ENCODE results near the gene C16orf92. TPM values are rescaled to one million over a fixed set of nuclear protein-coding genes. Genes with fewer than 3 reads are reported as not detected.

C16orf92 gene
- total and polyA plus RNA-seq, 2 of the 13 experiments (the other 11 are each of a cell fraction or from before 2014, with no cell fraction given): not detected

DNA sequence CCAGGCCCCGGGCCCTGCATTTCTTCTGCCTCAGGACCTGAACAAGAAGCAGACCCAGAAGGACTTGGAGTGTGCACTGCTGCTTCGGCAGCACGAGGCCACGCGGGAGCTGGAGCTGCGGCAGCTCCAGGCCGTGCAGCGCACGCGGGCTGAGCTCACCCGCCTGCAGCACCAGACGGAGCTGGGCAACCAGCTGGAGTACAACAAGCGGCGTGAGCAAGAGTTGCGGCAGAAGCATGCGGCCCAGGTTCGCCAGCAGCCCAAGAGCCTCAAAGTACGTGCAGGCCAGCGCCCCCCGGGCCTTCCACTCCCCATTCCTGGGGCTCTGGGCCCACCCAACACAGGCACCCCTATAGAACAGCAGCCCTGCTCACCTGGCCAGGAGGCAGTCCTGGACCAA, 36.8 kb upstream of the C16orf92 start:
- intact Hi-C loops (cut with micrococcal nuclease; ENCODE audit: unreplicated experiment) (no loop called here), in situ Hi-C loops (cut with HindIII; ENCODE audit: extremely low pct_ligation_motif_present, low pct_unique_long_range_greater_than_20kb) (no loop called here)
- H2AFZ ChIP-seq (ENCODE audit: low read length): no peak overlapping the region
- H4K20me1 ChIP-seq (ENCODE audit: insufficient read depth, low read length): no peaks in the 10 kb centered on the region
- H3K36me3 ChIP-seq (replicated peaks in 1 of 2; ENCODE audit: control insufficient read depth in 1 of 2, insufficient read depth in 2 of 2, low read length in 2 of 2): peaks cover 57 to 98% of the 10 kb centered on the region in 2 experiments
- no peak for ATAC-seq
- DNase-seq (ENCODE audit: low spot score): no peak
- H3K9ac ChIP-seq (ENCODE audit: insufficient read depth, low read depth, low read length): no peak overlapping the region
- FAIRE-seq: no peak
- H3K27ac ChIP-seq (ENCODE audit: extremely low read length, insufficient read depth, low read length): no peak overlapping the region
- no peaks in the 10 kb centered on the region for H3K79me2 ChIP-seq (ENCODE audit: insufficient read depth, low read length)
- H3K4me3 ChIP-seq (replicated peaks in 1 of 3; ENCODE audit: insufficient read depth in 1 of 3, low read depth in 2 of 3, low read length in 3 of 3): no peak overlapping the region
- no peaks in the 10 kb centered on the region for H3K4me1 ChIP-seq (ENCODE audit: insufficient read depth, low read length)
- H3K9me3 ChIP-seq (ENCODE audit: low read length): no peaks in the 10 kb centered on the region
- ChIA-PET POLR2A (interaction anchor here (1.3 kb wide), 1 partner anchor 13 kb away, joined by 6 read pairs; no protein-coding TSS in a partner anchor), CTCF (ENCODE audit: low intra/inter-chr PET ratio, low total read pairs) (no interaction called here)
- BruUV-seq (replicated peaks): no TSS peak
- no peaks in the 10 kb centered on the region for H3K27me3 ChIP-seq (ENCODE audit: control insufficient read depth in 1 of 2, insufficient read depth in 2 of 2, low read length in 2 of 2)
- over 99% methylated on average over 20 of the region's 20 CpGs for WGBS (ENCODE audit: low lambda C conversion rate)
- no peak overlapping the region for H3K4me2 ChIP-seq (ENCODE audit: low read depth, low read length)
- TF ChIP-seq ZNF12 (CRISPR knock-in tag; IDR thresholded peaks at IDR 0.05): no peak
- TF ChIP-seq TCF7 (IDR thresholded peaks at IDR 0.05; ENCODE audit: low read depth): no peak
- no peak for TF ChIP-seq SAP130 (CRISPR knock-in tag; IDR thresholded peaks at IDR 0.05; ENCODE audit: low read depth)
- TF ChIP-seq NFKB2 (CRISPR knock-in tag; IDR thresholded peaks at IDR 0.05; ENCODE audit: borderline replicate concordance): no peak
- TF ChIP-seq, protein P1, sequence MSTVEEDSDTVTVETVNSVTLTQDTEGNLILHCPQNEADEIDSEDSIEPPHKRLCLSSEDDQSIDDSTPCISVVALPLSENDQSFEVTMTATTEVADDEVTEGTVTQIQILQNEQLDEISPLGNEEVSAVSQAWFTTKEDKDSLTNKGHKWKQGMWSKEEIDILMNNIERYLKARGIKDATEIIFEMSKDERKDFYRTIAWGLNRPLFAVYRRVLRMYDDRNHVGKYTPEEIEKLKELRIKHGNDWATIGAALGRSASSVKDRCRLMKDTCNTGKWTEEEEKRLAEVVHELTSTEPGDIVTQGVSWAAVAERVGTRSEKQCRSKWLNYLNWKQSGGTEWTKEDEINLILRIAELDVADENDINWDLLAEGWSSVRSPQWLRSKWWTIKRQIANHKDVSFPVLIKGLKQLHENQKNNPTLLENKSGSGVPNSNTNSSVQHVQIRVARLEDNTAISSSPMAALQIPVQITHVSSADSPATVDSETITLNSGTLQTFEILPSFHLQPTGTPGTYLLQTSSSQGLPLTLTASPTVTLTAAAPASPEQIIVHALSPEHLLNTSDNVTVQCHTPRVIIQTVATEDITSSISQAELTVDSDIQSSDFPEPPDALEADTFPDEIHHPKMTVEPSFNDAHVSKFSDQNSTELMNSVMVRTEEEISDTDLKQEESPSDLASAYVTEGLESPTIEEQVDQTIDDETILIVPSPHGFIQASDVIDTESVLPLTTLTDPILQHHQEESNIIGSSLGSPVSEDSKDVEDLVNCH (CRISPR knock-in tag; IDR thresholded peaks at IDR 0.05): no peak
- no peak for TF ChIP-seq DNMT3B (CRISPR knock-in tag; conservative IDR thresholded peaks at IDR 0.05)
- no peak for TF ChIP-seq ZFY (CRISPR knock-in tag; IDR thresholded peaks at IDR 0.05)
- TF ChIP-seq, protein P2, sequence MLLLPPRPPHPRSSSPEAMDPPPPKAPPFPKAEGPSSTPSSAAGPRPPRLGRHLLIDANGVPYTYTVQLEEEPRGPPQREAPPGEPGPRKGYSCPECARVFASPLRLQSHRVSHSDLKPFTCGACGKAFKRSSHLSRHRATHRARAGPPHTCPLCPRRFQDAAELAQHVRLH (CRISPR knock-in tag; IDR thresholded peaks at IDR 0.05; ENCODE audit: borderline replicate concordance, low read depth): no peak
- TF ChIP-seq HMGA1 (CRISPR knock-in tag; conservative IDR thresholded peaks at IDR 0.05): no peak
- TF ChIP-seq ZMYM4 (CRISPR knock-in tag; IDR thresholded peaks at IDR 0.05): no peak
- TF ChIP-seq NFIC (IDR thresholded peaks at IDR 0.05; ENCODE audit: low read length): no peak
- TF ChIP-seq RORA (CRISPR knock-in tag; IDR thresholded peaks at IDR 0.05): no peak
- no peak for TF ChIP-seq KDM3A (CRISPR knock-in tag; IDR thresholded peaks at IDR 0.05; ENCODE audit: low read depth)
